ENCODE results near the gene GOT1. TPM values are rescaled to one million over a fixed set of nuclear protein-coding genes. Genes with fewer than 3 reads are reported as not detected.

The GOT1 gene
- total and polyA plus RNA-seq, 2 of the 8 experiments (the other 6 are each of a cell fraction or from before 2014, with no cell fraction given), result 16.7 to 47.0 TPM

DNA sequence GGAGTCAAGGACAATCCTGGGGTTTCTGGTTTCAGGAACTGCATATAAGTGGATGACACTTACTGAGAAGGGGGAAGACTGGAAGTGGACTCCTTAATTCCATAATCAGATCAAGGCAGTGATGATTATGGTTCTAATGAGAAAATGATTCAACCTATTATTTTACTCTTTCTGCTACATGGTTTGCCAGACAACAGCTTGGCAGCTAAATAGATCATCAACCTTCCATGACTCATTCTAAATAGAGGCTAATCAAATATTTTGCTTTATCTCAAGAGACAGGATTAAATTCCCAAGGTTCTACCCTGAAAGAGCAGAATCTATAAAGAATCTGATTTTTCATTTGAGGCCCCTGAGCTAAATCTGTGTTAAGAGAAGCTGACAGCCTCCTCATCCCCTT, 55.0 kb downstream of the GOT1 start:
- Histone ChIP-seq H3K18ac (ENCODE audit: extremely low read depth, low read length) (no peak overlapping the region), H4K8ac (ENCODE audit: extremely low read depth, insufficient read depth, low read length) (no peak overlapping the region), H3K9me3 (ENCODE audit: insufficient read depth in 2 of 2, low read depth in 1 of 2, low read length in 1 of 2) (no peaks in the 10 kb centered on the region), H3K27ac (ENCODE audit: low read depth, low read length) (no peak overlapping the region), H3K27me3 (replicated peaks in 1 of 4; ENCODE audit: control insufficient read depth in 3 of 4, extremely low read depth in 1 of 4, insufficient read depth in 3 of 4, low read length in 3 of 4) (no peaks in the 10 kb centered on the region), H2AK5ac (ENCODE audit: low read depth, low read length) (no peak overlapping the region), H2AFZ (ENCODE audit: low read length) (no peak overlapping the region), H3K79me1 (ENCODE audit: low read depth, low read length) (no peaks in the 10 kb centered on the region; the same call in 1 of the 2 replicates), H3K56ac (replicated peaks; ENCODE audit: insufficient read length, low read depth, low read length) (no peak overlapping the region), H3K4ac (replicated peaks; ENCODE audit: insufficient read length, low read depth, low read length) (no peak overlapping the region), H2BK15ac (ENCODE audit: low read length) (no peak overlapping the region), H3K23me2 (ENCODE audit: low read depth, low read length) (no peaks in the 10 kb centered on the region), H3K23ac (ENCODE audit: insufficient read length) (no peak overlapping the region), H3K14ac (ENCODE audit: insufficient read length) (no peak overlapping the region), H3K36me3 (ENCODE audit: control insufficient read depth in 2 of 4, insufficient read depth in 4 of 4, low read length in 3 of 4) (no peaks in the 10 kb centered on the region), H2BK5ac (ENCODE audit: low read depth, low read length) (no peak overlapping the region), H3K79me2 (ENCODE audit: control insufficient read depth in 1 of 2, insufficient read depth in 2 of 2, low read length in 2 of 2) (no peaks in the 10 kb centered on the region), H4K91ac (replicated peaks; ENCODE audit: insufficient read length, low read length) (no peak overlapping the region), H3K4me3 (ENCODE audit: extremely low read depth in 1 of 4, insufficient read depth in 2 of 4, low read depth in 3 of 4, low read length in 4 of 4) (no peak overlapping the region), H3K4me1 (replicated peaks in 1 of 4; ENCODE audit: control insufficient read depth in 3 of 4, insufficient read depth in 4 of 4, low read length in 3 of 4) (no peaks in the 10 kb centered on the region), H4K5ac (ENCODE audit: insufficient read length, low read depth, low read length) (no peak overlapping the region), H2BK12ac (ENCODE audit: low read depth, low read length) (no peak overlapping the region), H3K4me2 (ENCODE audit: insufficient read depth in 1 of 2, low read depth in 2 of 2, low read length in 2 of 2) (no peak overlapping the region), H3K9ac (replicated peaks in 1 of 4; ENCODE audit: extremely low read depth in 1 of 4, low read depth in 3 of 4, low read length in 3 of 4) (no peak overlapping the region), H2BK20ac (ENCODE audit: low read length) (no peak overlapping the region), H4K20me1 (replicated peaks in 1 of 2; ENCODE audit: control insufficient read depth in 1 of 2, insufficient read depth in 2 of 2, low read length in 2 of 2) (no peaks in the 10 kb centered on the region), H2BK120ac (replicated peaks; ENCODE audit: low read depth, low read length) (no peak overlapping the region)
- CTCF ChIA-PET (ENCODE audit: partially characterized antibody), result interaction anchor here (1.0 to 1.2 kb wide), 2 partner anchors 14 to 18 kb away, joined by 3 to 4 read pairs; no protein-coding TSS in a partner anchor
- POLR2A ChIA-PET (ENCODE audit: partially characterized antibody), result no interaction called here
- DNase-seq (ENCODE audit: low read depth in 1 of 2, low spot score in 2 of 2), result no peak
- no peak for FAIRE-seq
- no peak for TF ChIP-seq ASH2L (IDR thresholded peaks at IDR 0.05; ENCODE audit: low read length)
- no peak for TF ChIP-seq JUN (IDR thresholded peaks at IDR 0.05; ENCODE audit: low read depth, low read length)
- no peak for TF ChIP-seq JUND (IDR thresholded peaks at IDR 0.05; ENCODE audit: low read length)
- no peak for TF ChIP-seq MAFK (IDR thresholded peaks at IDR 0.05; ENCODE audit: low read depth, low read length)
- no peak for TF ChIP-seq FOSL1 (IDR thresholded peaks at IDR 0.05; ENCODE audit: insufficient read depth, low read depth, low read length)
- TF ChIP-seq SIX5 (IDR thresholded peaks at IDR 0.05; ENCODE audit: low read depth, low read length), result no peak
- TF ChIP-seq ZNF274 (IDR thresholded peaks at IDR 0.05; ENCODE audit: borderline replicate concordance, extremely low read depth, low read length), result no peak
- TF ChIP-seq TAF1 (IDR thresholded peaks at IDR 0.05; ENCODE audit: low read depth, low read length), result no peak
- TF ChIP-seq, protein P1, sequence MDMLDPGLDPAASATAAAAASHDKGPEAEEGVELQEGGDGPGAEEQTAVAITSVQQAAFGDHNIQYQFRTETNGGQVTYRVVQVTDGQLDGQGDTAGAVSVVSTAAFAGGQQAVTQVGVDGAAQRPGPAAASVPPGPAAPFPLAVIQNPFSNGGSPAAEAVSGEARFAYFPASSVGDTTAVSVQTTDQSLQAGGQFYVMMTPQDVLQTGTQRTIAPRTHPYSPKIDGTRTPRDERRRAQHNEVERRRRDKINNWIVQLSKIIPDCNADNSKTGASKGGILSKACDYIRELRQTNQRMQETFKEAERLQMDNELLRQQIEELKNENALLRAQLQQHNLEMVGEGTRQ (IDR thresholded peaks at IDR 0.05; ENCODE audit: low read length), result no peak
- no peak for TF ChIP-seq RFX5 (IDR thresholded peaks at IDR 0.05; ENCODE audit: borderline replicate concordance, low read depth, low read length)
- TF ChIP-seq, protein P2, sequence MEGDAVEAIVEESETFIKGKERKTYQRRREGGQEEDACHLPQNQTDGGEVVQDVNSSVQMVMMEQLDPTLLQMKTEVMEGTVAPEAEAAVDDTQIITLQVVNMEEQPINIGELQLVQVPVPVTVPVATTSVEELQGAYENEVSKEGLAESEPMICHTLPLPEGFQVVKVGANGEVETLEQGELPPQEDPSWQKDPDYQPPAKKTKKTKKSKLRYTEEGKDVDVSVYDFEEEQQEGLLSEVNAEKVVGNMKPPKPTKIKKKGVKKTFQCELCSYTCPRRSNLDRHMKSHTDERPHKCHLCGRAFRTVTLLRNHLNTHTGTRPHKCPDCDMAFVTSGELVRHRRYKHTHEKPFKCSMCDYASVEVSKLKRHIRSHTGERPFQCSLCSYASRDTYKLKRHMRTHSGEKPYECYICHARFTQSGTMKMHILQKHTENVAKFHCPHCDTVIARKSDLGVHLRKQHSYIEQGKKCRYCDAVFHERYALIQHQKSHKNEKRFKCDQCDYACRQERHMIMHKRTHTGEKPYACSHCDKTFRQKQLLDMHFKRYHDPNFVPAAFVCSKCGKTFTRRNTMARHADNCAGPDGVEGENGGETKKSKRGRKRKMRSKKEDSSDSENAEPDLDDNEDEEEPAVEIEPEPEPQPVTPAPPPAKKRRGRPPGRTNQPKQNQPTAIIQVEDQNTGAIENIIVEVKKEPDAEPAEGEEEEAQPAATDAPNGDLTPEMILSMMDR (IDR thresholded peaks at IDR 0.05; ENCODE audit: control extremely low read depth in 1 of 3, insufficient read depth in 1 of 3, low read depth in 1 of 3, low read length in 3 of 3), result no peak
- TF ChIP-seq BRCA1 (IDR thresholded peaks at IDR 0.05; ENCODE audit: low read depth, low read length), result no peak
- no peak for TF ChIP-seq CBX8 (IDR thresholded peaks at IDR 0.05; ENCODE audit: borderline replicate concordance, low read depth, low read length)

Data from H1 (cell line).